ENCODE results near the gene ABCF2.

The ABCF2 gene

DNA sequence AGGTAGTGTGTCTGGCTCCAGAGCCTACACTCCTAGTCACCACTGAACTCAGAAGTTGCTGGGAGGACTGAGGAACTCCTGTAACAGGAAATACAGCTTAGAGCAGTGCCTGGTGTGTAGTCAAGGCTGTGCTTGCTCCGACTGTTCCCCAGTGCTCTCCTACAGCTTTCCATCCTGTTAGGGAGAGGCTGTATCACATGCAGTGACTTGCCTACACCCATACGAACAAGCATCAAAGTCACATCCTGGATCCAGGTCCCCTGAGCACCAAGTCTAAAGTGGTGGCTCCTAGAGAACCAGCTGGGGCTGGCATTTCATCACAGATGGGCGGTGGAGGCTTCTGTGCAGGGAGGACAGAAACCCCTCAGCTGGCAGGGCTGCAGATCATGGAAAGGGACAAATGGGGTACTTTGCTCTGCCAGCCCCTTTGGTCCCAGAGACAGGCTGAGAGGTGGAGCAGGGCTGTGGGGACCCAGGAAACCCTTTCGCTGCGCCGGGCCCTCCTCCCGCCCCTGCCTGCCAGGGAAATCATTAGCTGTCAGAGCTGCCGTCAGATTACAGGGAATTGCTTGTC, 47.6 kb downstream of the ABCF2 start:
- no peak for DNase-seq (ENCODE audit: extremely low spot score)
- TF ChIP-seq L3MBTL2 (conservative IDR thresholded peaks at IDR 0.05) (no peak), NFRKB (IDR thresholded peaks at IDR 0.05) (no peak), LEF1 (IDR thresholded peaks at IDR 0.05; ENCODE audit: borderline replicate concordance) (no peak), TARDBP (IDR thresholded peaks at IDR 0.05) (no peak), BHLHE40 (IDR thresholded peaks at IDR 0.05; ENCODE audit: borderline replicate concordance) (no peak), HDGF (IDR thresholded peaks at IDR 0.05; ENCODE audit: borderline replicate concordance) (no peak), ELF4 (IDR thresholded peaks at IDR 0.05) (no peak), SP1 (IDR thresholded peaks at IDR 0.05) (no peak), ARNT (IDR thresholded peaks at IDR 0.05) (no peak), ZNF384 (IDR thresholded peaks at IDR 0.05) (no peak), FOXM1 (IDR thresholded peaks at IDR 0.05; ENCODE audit: borderline replicate concordance) (no peak), SUZ12 (IDR thresholded peaks at IDR 0.05) (no peak), FOXA1 (IDR thresholded peaks at IDR 0.05) (no peak), CTBP1 (IDR thresholded peaks at IDR 0.05; ENCODE audit: borderline replicate concordance) (no peak)
- TF ChIP-seq, protein P1, sequence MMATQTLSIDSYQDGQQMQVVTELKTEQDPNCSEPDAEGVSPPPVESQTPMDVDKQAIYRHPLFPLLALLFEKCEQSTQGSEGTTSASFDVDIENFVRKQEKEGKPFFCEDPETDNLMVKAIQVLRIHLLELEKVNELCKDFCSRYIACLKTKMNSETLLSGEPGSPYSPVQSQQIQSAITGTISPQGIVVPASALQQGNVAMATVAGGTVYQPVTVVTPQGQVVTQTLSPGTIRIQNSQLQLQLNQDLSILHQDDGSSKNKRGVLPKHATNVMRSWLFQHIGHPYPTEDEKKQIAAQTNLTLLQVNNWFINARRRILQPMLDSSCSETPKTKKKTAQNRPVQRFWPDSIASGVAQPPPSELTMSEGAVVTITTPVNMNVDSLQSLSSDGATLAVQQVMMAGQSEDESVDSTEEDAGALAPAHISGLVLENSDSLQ (IDR thresholded peaks at IDR 0.05), result no peak
- CTCF ChIA-PET, result interaction anchor here (0.6 to 1.5 kb wide), 2 partner anchors 12 to 26 kb away, joined by 3 to 5 read pairs; partner anchors contain the start of gene GBX1
- POLR2A ChIA-PET, result interaction anchor here (1.4 kb wide), 1 partner anchor 48 kb away, joined by 9 read pairs; the partner anchor contains the start of gene ABCF2

DNA sequence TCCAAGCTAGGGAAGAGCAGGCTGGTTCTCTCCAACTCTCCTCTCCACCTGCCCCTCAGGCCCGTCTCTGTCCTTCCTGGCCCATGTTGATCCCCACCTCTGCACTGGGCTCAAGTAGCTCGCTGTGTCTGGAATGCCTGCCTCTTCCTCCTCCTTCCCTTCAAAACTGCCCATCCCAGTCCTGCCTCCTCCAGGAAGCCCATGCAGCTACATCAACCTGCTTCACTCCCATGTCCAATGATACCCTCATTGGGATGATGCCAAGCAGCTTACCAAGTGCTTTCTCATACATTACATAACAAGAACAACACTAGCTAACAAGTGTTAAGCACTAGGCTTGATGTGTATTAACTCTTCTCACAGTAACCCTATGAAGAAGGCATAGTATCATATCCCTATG, 48.2 kb downstream of the ABCF2 start:
- no peak for DNase-seq (ENCODE audit: extremely low spot score)
- TF ChIP-seq NFRKB (IDR thresholded peaks at IDR 0.05) (no peak), HDGF (IDR thresholded peaks at IDR 0.05; ENCODE audit: borderline replicate concordance) (no peak), SP1 (IDR thresholded peaks at IDR 0.05) (no peak), TARDBP (IDR thresholded peaks at IDR 0.05) (no peak), BHLHE40 (IDR thresholded peaks at IDR 0.05; ENCODE audit: borderline replicate concordance) (no peak), LEF1 (IDR thresholded peaks at IDR 0.05; ENCODE audit: borderline replicate concordance) (no peak), FOXM1 (IDR thresholded peaks at IDR 0.05; ENCODE audit: borderline replicate concordance) (no peak), CTBP1 (IDR thresholded peaks at IDR 0.05; ENCODE audit: borderline replicate concordance) (no peak), FOXA1 (IDR thresholded peaks at IDR 0.05) (no peak), ARNT (IDR thresholded peaks at IDR 0.05) (no peak), FOXK2 (IDR thresholded peaks at IDR 0.05) (no peak)
- POLR2A ChIA-PET, result interaction anchor here (1.4 kb wide), 1 partner anchor 48 kb away, joined by 9 read pairs; the partner anchor contains the start of gene ABCF2
- CTCF ChIA-PET, result interaction anchor here (0.6 to 1.5 kb wide), 2 partner anchors 11 to 26 kb away, joined by 3 to 5 read pairs; partner anchors contain the start of gene GBX1

DNA sequence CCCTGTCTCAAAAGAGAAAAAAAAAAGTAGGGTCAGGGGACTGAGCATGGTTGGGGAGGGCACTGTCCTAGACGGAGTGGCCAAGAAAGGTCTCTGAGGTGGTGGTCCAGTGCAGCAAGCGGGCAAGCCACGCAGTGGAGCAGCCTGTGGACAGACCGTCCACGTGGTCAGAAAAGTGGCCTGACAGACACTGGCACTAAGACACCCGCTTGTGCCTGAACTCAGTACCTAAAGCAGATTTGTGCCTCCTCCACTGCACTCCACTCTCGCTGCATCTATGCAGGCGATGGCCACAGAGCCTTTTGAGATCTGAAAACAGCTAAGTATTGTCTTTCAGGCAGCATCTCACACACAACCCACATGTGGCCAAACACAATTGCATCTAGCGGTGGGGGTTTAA, 48.8 kb downstream of the ABCF2 start:
- POLR2A ChIA-PET, result interaction anchor here (1.4 kb wide), 1 partner anchor 49 kb away, joined by 9 read pairs; the partner anchor contains the start of gene ABCF2

DNA sequence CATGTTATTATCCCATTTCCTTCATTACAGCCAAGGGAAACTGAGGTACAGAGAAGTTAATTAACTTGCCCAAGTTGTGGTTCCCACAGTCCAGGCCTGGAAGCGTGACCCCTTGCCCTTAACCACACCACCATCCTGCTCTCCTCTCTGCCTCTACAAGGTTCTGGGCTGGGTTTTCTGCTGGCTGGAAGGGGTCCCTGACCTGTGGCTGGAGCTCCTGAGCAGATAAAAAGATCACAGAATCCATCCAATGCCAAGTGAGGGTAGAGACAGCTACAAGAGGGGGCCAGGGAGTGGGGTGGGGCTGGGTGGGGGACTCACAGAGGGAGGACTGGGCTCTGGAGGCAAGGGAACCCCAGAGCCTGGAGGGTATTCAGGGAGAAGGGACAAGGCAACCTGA, 49.7 kb downstream of the ABCF2 start:
- TF ChIP-seq FOXM1 (IDR thresholded peaks at IDR 0.05; ENCODE audit: borderline replicate concordance) (no peak), SP1 (IDR thresholded peaks at IDR 0.05) (no peak), HDGF (IDR thresholded peaks at IDR 0.05; ENCODE audit: borderline replicate concordance) (no peak), BHLHE40 (IDR thresholded peaks at IDR 0.05; ENCODE audit: borderline replicate concordance) (no peak), FOXA1 (IDR thresholded peaks at IDR 0.05) (no peak), ELF4 (IDR thresholded peaks at IDR 0.05) (no peak), L3MBTL2 (conservative IDR thresholded peaks at IDR 0.05) (no peak), ARNT (IDR thresholded peaks at IDR 0.05) (no peak), ZNF384 (IDR thresholded peaks at IDR 0.05) (no peak), SUZ12 (IDR thresholded peaks at IDR 0.05) (no peak)
- TF ChIP-seq, protein P1 (IDR thresholded peaks at IDR 0.05), result no peak
- ChIA-PET CTCF (interaction anchor here (0.9 to 1.4 kb wide), 4 partner anchors 9 to 54 kb away, joined by 3 read pairs; partner anchors contain the start of gene GBX1), POLR2A (no interaction called here)
- DNase-seq (ENCODE audit: extremely low spot score), result no peak

More for the DNA sequence above, 48.8 kb downstream of the ABCF2 start:
- TF ChIP-seq ZNF384 (IDR thresholded peaks at IDR 0.05), result no peak
- TF ChIP-seq L3MBTL2 (conservative IDR thresholded peaks at IDR 0.05), result no peak
- TF ChIP-seq ELF4 (IDR thresholded peaks at IDR 0.05), result no peak
- TF ChIP-seq NFRKB (IDR thresholded peaks at IDR 0.05), result no peak
- no peak for TF ChIP-seq LEF1 (IDR thresholded peaks at IDR 0.05; ENCODE audit: borderline replicate concordance)
- no peak for TF ChIP-seq SUZ12 (IDR thresholded peaks at IDR 0.05)
- TF ChIP-seq SP1 (IDR thresholded peaks at IDR 0.05), result no peak
- TF ChIP-seq, protein P1 (IDR thresholded peaks at IDR 0.05), result no peak
- no peak for TF ChIP-seq FOXK2 (IDR thresholded peaks at IDR 0.05)
- TF ChIP-seq FOXM1 (IDR thresholded peaks at IDR 0.05; ENCODE audit: borderline replicate concordance), result no peak
- TF ChIP-seq BHLHE40 (IDR thresholded peaks at IDR 0.05; ENCODE audit: borderline replicate concordance), result no peak
- TF ChIP-seq ARNT (IDR thresholded peaks at IDR 0.05), result no peak
- no peak for TF ChIP-seq CTBP1 (IDR thresholded peaks at IDR 0.05; ENCODE audit: borderline replicate concordance)
- no peak for TF ChIP-seq TARDBP (IDR thresholded peaks at IDR 0.05)
- TF ChIP-seq HDGF (IDR thresholded peaks at IDR 0.05; ENCODE audit: borderline replicate concordance), result no peak
- TF ChIP-seq FOXA1 (IDR thresholded peaks at IDR 0.05), result no peak
- DNase-seq (ENCODE audit: extremely low spot score), result no peak
- CTCF ChIA-PET, result no interaction called here

DNA sequence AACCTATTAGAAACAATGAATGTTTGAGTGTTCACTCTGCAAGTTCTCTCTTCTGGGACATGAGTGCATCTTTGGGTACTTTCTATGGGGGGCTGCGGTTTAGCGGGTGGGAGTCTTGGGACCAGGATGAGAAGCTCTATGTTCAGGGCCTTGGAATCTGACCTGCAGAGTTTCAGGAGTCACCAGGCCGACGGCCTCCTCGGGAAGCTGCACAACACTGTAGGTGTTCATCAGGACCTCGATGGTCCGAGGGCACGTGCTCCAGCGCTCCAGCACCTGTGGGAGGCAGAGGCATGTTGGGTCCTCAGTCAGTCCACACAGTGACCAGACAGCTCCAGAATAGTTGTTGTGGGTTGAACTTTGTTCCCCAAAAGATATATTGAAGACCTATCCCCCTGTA, 50.6 kb downstream of the ABCF2 start:
- POLR2A ChIA-PET, result no interaction called here
- no peak for DNase-seq (ENCODE audit: extremely low spot score)
- CTCF ChIA-PET, result interaction anchor here (0.6 to 1.4 kb wide), 4 partner anchors 9 to 53 kb away, joined by 3 read pairs; partner anchors contain the start of gene GBX1
- no peak for TF ChIP-seq LEF1 (IDR thresholded peaks at IDR 0.05; ENCODE audit: borderline replicate concordance)
- no peak for TF ChIP-seq NFRKB (IDR thresholded peaks at IDR 0.05)
- no peak for TF ChIP-seq ZNF384 (IDR thresholded peaks at IDR 0.05)
